Peyer's patch (tissue), 4 donors: ENCODE results near the gene TPD52L2. TPM values are rescaled to one million over a fixed set of nuclear protein-coding genes. Genes with fewer than 3 reads are reported as not detected.
"Not testable (repeated sequence)": the region's sequence is repeated elsewhere in the genome, so short reads cannot be mapped to it uniquely, and the experiment has no call there.

ENCODE experiments used
- DNase-seq, 3 donors: peaks; one replicate each; pipeline ENCODE4 v3.0.0-alpha.2; 2017 to 2019
- H3K27ac ChIP-seq, 4 donors: fragments of 200-600 bp; sonication (generic); one replicate each; pipeline ENCODE4 v1.5.1; 2016 to 2019
- H3K27me3 ChIP-seq, 2 donors: fragments of 200-600 bp; sonication (generic); one replicate each; pipeline ENCODE4 v1.5.1; 2019
- H3K36me3 ChIP-seq, 3 donors: fragments of 200-600 bp; sonication (generic); one replicate each; pipeline ENCODE4 v1.5.1; 2016 to 2019
- H3K4me1 ChIP-seq, 4 donors: fragments of 200-600 bp; sonication (generic); one replicate each; pipeline ENCODE4 v1.5.1; 2016 to 2019
- H3K4me3 ChIP-seq, 4 donors: fragments of 200-600 bp; sonication (generic); 1 replicate in 3 of 4; 2 replicates in 1 of 4; pipeline ENCODE4 v1.5.1; 2016 to 2019; ENCODE audit warnings: mild to moderate bottlenecking in 1 of 4
- H3K9me3 ChIP-seq, 4 donors: fragments of 200-600 bp; sonication (generic); one replicate each; pipeline ENCODE4 v1.5.1; 2016 to 2019; ENCODE audit warnings: mild to moderate bottlenecking in 1 of 4
- POLR2A ChIP-seq, 2 donors: fragments of 450-650 bp; IDR thresholded peaks; one replicate each; pipeline ENCODE4 v1.5.1; 2017; ENCODE audit warnings: antibody characterized with exemption in 2 of 2, mild to moderate bottlenecking in 2 of 2, moderate library complexity in 2 of 2
- total RNA-seq, 4 donors: library from RNA; depleted of rRNA; stranded (reverse); fragments of >200 nt; gene quantifications; one replicate each; pipeline ENCODE4 v1.1.0, GENCODE V29; 2016
- TF ChIP-seq, protein P1 (sequence below), 6 experiments: fragments of 450-650 bp in 4 of 6; fragments of 200-600 bp in 2 of 6; sonication (generic) in 1 of 6; IDR thresholded peaks; one replicate each; pipeline ENCODE4 v1.5.1; 2017 to 2019; ENCODE audit warnings: antibody characterized with exemption in 6 of 6, mild to moderate bottlenecking in 3 of 6, moderate library complexity in 1 of 6

Gene TPD52L2
- total RNA-seq, 4 donors from 2014 or later, result 59.4 to 78.7 (median 65.1) TPM

- Histone ChIP-seq H3K27ac (peak overlapping the region; percentile 88 to 96 (median 93)), H3K4me1 (peaks cover 0 to 33% (median 20%) of the 10 kb centered on the region in 4 donors), H3K27me3 (no peaks in the 10 kb centered on the region), H3K4me3 (peak overlapping the region in 3 of 4 donors; percentile 71 to 89 (median 82)), H3K9me3 (no peaks in the 10 kb centered on the region), H3K36me3 (peaks cover 0 to 18% (median 0%) of the 10 kb centered on the region in 3 donors)
- DNase-seq, result no peak
- TF ChIP-seq, protein P1, sequence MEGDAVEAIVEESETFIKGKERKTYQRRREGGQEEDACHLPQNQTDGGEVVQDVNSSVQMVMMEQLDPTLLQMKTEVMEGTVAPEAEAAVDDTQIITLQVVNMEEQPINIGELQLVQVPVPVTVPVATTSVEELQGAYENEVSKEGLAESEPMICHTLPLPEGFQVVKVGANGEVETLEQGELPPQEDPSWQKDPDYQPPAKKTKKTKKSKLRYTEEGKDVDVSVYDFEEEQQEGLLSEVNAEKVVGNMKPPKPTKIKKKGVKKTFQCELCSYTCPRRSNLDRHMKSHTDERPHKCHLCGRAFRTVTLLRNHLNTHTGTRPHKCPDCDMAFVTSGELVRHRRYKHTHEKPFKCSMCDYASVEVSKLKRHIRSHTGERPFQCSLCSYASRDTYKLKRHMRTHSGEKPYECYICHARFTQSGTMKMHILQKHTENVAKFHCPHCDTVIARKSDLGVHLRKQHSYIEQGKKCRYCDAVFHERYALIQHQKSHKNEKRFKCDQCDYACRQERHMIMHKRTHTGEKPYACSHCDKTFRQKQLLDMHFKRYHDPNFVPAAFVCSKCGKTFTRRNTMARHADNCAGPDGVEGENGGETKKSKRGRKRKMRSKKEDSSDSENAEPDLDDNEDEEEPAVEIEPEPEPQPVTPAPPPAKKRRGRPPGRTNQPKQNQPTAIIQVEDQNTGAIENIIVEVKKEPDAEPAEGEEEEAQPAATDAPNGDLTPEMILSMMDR (IDR thresholded peaks at IDR 0.05), result no peak
- TF ChIP-seq POLR2A (IDR thresholded peaks at IDR 0.05), result no peak
These were observed 1.9 kb upstream of the TPD52L2 start for GRCh38 chr20:63863021-63863797.

GRCh38 chr20:63863798-63864544, 1.1 kb upstream of the TPD52L2 start:
- H3K4me1 ChIP-seq, result peaks cover 0 to 28% (median 14%) of the 10 kb centered on the region in 4 donors
- peaks cover 0 to 25% (median 0%) of the 10 kb centered on the region in 3 donors for H3K36me3 ChIP-seq
- peak overlapping the region; percentile 88 to 96 (median 93) for H3K27ac ChIP-seq
- H3K27me3 ChIP-seq, result no peaks in the 10 kb centered on the region
- peak; percentile 91 to 96 (median 93) for DNase-seq
- no peaks in the 10 kb centered on the region for H3K9me3 ChIP-seq
- peak; percentile 59 to 72 for TF ChIP-seq POLR2A (IDR thresholded peaks at IDR 0.05)
- TF ChIP-seq, protein P1 (IDR thresholded peaks at IDR 0.05), result peak; percentile 48 to 78 (median 74)
- peak overlapping the region; percentile 71 to 89 (median 81) for H3K4me3 ChIP-seq

DNA sequence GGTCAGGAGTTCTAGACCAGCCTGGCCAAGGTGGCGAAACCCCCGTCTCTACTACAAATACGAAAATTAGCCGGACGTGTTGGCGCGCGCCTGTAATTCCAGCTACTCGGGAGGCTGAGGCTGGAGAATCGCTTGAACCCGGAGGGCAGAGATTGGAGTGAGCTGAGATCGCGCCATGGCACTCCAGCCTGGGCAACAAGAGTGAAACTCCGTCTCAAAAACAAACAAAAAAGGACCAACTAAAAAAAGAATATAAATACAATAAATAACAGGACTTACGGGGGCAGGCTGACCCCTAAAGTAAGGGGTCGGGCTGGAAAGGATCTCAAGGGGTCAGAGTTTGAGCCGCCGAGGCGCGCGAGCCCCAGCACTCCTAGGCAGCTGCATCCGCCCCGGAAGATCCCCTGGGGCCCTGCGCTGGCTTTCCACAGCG, 509 bp upstream of the TPD52L2 start:
- Histone ChIP-seq H3K9me3 (no peaks in the 10 kb centered on the region), H3K4me1 (peaks cover 0 to 28% (median 13%) of the 10 kb centered on the region in 4 donors), H3K36me3 (peaks cover 0 to 31% (median 0%) of the 10 kb centered on the region in 3 donors), H3K4me3 (peak overlapping the region; percentile 71 to 89 (median 81)), H3K27me3 (no peaks in the 10 kb centered on the region), H3K27ac (peak overlapping the region; percentile 88 to 96 (median 93))
- DNase-seq, result no peak
- no peak for TF ChIP-seq POLR2A (IDR thresholded peaks at IDR 0.05)
- TF ChIP-seq, protein P1 (IDR thresholded peaks at IDR 0.05), result no peak

DNA sequence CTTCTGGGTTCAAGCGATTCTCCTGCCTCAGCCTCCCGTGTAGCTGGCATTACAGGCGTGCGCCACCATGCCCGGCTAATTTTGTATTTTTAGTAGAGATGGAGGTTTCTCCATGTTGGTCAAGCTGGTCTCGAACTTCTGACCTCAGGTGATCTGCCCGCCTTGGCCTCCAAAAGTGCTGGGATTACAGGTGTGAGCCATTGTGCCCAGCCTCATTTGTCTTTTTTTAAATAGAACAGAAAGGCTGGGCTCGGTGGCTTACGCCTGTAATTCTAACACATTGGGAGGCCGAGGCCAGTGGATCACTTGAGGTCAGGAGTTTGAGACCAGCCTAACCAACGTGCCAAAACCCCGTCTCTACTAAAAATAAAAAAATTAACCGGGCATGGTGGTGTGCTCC, 2.0 kb downstream of the TPD52L2 start:
- not testable (repeated sequence) for H3K9me3 ChIP-seq, H3K27me3 ChIP-seq, H3K27ac ChIP-seq, H3K4me3 ChIP-seq, DNase-seq
- peaks cover 0 to 24% (median 13%) of the 10 kb centered on the region in 4 donors for H3K4me1 ChIP-seq
- H3K36me3 ChIP-seq, result peaks cover 0 to 49% (median 0%) of the 10 kb centered on the region in 3 donors

DNA sequence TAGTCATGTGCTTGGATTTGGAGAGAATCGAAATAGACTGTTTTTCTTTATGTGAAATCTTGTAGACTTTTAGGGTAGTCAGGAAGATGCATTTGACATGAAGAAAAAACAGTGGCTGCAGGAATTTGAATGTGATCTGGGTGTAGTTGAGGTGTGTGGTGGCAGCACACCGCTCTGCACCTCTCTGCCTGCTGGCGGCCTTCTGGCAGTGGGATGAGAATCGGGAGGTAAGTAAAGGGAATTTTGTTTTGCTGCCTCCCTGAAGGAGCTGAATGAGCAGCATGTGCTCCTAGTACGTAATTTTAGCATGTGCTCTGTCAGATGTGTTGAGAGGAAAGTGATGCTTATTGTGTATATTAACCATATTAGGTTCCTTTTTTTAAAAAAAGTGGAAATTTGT, 3.2 kb downstream of the TPD52L2 start:
- Histone ChIP-seq H3K4me3 (no peak overlapping the region), H3K9me3 (no peaks in the 10 kb centered on the region), H3K36me3 (peaks cover 0 to 55% (median 0%) of the 10 kb centered on the region in 3 donors), H3K27ac (no peak overlapping the region), H3K4me1 (peaks cover 0 to 20% (median 9%) of the 10 kb centered on the region in 4 donors), H3K27me3 (no peaks in the 10 kb centered on the region)
- TF ChIP-seq POLR2A (IDR thresholded peaks at IDR 0.05), result no peak
- TF ChIP-seq, protein P1 (IDR thresholded peaks at IDR 0.05), result no peak
- DNase-seq, result no peak
